ENCODE results near the gene SLC16A3. TPM values are rescaled to one million over a fixed set of nuclear protein-coding genes. Genes with fewer than 3 reads are reported as not detected.

SLC16A3 gene
- total and polyA plus RNA-seq, 9 of the 15 experiments (the other 6 are each of a cell fraction or from before 2014, with no cell fraction given) = 0.11 to 5.4 (median 1.2) TPM; not detected in 2

GRCh38 chr17:82230609-82231311, 1.9 kb downstream of the SLC16A3 start (continued):
- TF ChIP-seq ARNT (IDR thresholded peaks at IDR 0.05) = peak in 1 of 2 experiments; percentile 22; a peak in 1 of 4 replicates
- no peak for TF ChIP-seq ZNF584 (CRISPR knock-in tag; IDR thresholded peaks at IDR 0.05; ENCODE audit: low read depth)
- TF ChIP-seq ID3 (CRISPR knock-in tag; IDR thresholded peaks at IDR 0.05) = no peak
- TF ChIP-seq ID3 (tag; IDR thresholded peaks at IDR 0.05) = peak; percentile 65
- TF ChIP-seq EGR1 (conservative IDR thresholded peaks at IDR 0.05) = peak; percentile 84
- no peak for TF ChIP-seq HNRNPUL1 (IDR thresholded peaks at IDR 0.05; ENCODE audit: low read length)
- no peak for TF ChIP-seq ZNF121 (CRISPR knock-in tag; conservative IDR thresholded peaks at IDR 0.05)
- TF ChIP-seq ESRRB (CRISPR knock-in tag; IDR thresholded peaks at IDR 0.05; ENCODE audit: borderline replicate concordance) = no peak
- TF ChIP-seq DACH1 (IDR thresholded peaks at IDR 0.05; ENCODE audit: partially characterized antibody) = peak; percentile 27
- TF ChIP-seq DNMT1 (IDR thresholded peaks at IDR 0.05) = no peak
- no peak for TF ChIP-seq RERE (CRISPR knock-in tag; IDR thresholded peaks at IDR 0.05; ENCODE audit: borderline replicate concordance)
- no peak for TF ChIP-seq SIX5 (IDR thresholded peaks at IDR 0.05; ENCODE audit: borderline replicate concordance in 1 of 2, insufficient read depth in 1 of 2, low read depth in 1 of 2, low read length in 2 of 2)
- peak; percentile 97 for TF ChIP-seq ZNF444 (CRISPR knock-in tag; IDR thresholded peaks at IDR 0.05)
- TF ChIP-seq HDAC3 (IDR thresholded peaks at IDR 0.05; ENCODE audit: borderline replicate concordance, partially characterized antibody) = no peak
- TF ChIP-seq NFIC (IDR thresholded peaks at IDR 0.05) = peak; percentile 94
- no peak for TF ChIP-seq CBFA2T2 (conservative IDR thresholded peaks at IDR 0.05)
- peak; percentile 11 for TF ChIP-seq FIP1L1 (IDR thresholded peaks at IDR 0.05; ENCODE audit: low read depth, low read length, poor library complexity, severe bottlenecking)
- TF ChIP-seq NR3C1 (CRISPR knock-in tag; IDR thresholded peaks at IDR 0.05) = peak; percentile 25; the same call in 1 of the 2 replicates
- TF ChIP-seq RBM14 (IDR thresholded peaks at IDR 0.05; ENCODE audit: borderline replicate concordance, insufficient read depth, low read depth, low read length) = 0 out of 2 replicates have a peak, but pooled peaks have one; percentile 23
- TF ChIP-seq ESRRA (IDR thresholded peaks at IDR 0.05; ENCODE audit: borderline replicate concordance, low read depth) = peak; percentile 84; the same call in 1 of the 2 replicates
- TF ChIP-seq CREM (IDR thresholded peaks at IDR 0.05; ENCODE audit: low read depth) = peak; percentile 73
- 0 out of 2 replicates have a peak, but pooled peaks have one; percentile 41 for TF ChIP-seq ETV5 (CRISPR knock-in tag; IDR thresholded peaks at IDR 0.05; ENCODE audit: low read depth)
